ENCODE results near the gene PPM1H.

DNA sequence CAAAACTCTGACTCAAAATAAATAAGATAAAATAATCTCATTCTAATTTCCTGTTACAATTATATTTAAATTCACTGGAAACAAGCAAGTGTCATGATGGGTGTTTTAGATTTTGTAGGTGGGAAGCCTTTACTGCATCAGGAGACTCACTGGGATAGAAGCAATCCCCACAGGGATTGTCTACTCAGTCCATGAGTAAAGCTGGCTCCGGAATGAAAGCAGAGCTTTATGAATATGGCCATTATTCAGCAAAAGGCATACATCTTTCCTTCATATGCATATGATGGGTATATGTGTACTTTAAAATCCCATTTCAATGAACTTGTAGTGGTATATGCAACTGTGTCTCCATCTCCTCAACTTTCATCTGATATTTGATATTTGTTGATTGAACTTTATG lies 25.4 kb upstream of the PPM1H start:
- TF ChIP-seq, protein P1, sequence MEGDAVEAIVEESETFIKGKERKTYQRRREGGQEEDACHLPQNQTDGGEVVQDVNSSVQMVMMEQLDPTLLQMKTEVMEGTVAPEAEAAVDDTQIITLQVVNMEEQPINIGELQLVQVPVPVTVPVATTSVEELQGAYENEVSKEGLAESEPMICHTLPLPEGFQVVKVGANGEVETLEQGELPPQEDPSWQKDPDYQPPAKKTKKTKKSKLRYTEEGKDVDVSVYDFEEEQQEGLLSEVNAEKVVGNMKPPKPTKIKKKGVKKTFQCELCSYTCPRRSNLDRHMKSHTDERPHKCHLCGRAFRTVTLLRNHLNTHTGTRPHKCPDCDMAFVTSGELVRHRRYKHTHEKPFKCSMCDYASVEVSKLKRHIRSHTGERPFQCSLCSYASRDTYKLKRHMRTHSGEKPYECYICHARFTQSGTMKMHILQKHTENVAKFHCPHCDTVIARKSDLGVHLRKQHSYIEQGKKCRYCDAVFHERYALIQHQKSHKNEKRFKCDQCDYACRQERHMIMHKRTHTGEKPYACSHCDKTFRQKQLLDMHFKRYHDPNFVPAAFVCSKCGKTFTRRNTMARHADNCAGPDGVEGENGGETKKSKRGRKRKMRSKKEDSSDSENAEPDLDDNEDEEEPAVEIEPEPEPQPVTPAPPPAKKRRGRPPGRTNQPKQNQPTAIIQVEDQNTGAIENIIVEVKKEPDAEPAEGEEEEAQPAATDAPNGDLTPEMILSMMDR (IDR thresholded peaks at IDR 0.05) = no peak
- TF ChIP-seq POLR2A (IDR thresholded peaks at IDR 0.05) = no peak

All from stomach (tissue), 4 donors.